Effector CD4-positive, alpha-beta T cell (primary cell): ENCODE measurements around the gene ZFP36.
"Not testable (repeated sequence)": the region's sequence is repeated elsewhere in the genome, so short reads cannot be mapped to it uniquely, and the experiment has no call there.

Source experiments
- DNase-seq: peaks from one replicate; pipeline ENCODE4 v3.0.0-alpha.2; 2020

ZFP36 gene

DNA sequence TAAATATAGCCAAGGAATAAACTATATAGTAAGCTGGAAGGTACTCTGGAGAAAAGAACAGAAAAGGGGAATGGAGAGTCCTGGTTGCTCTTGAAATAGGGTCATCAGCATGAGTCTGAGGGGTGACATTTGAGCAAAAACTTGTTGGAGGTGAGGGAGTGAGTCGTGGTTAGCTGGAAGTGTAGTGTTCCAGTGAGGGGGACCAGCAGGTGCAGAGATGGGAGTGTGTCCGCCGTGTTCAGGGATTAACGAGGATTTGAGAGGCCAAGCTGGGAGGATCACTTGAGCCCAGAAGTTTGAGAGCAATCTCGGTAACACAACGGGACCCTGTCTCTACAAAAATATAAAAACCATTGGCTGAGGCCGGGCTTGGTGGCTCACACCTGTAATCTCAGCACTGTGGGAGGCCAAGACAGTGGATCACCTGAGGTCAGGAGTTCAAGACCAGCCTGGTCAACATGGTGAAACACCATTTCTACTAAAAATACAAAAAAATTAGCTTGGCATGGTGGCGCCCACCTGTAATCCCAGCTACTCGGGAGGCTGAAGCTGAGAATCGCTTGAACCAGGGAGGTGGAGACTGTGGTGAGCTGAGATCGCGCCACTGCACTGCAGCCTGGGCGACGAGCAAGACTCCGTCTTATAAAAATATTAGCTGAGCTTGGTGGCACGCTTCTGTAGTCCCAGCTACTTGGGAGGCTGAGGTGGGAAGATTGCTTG, 39.9 kb downstream of the ZFP36 start:
- DNase-seq = no peak

DNA sequence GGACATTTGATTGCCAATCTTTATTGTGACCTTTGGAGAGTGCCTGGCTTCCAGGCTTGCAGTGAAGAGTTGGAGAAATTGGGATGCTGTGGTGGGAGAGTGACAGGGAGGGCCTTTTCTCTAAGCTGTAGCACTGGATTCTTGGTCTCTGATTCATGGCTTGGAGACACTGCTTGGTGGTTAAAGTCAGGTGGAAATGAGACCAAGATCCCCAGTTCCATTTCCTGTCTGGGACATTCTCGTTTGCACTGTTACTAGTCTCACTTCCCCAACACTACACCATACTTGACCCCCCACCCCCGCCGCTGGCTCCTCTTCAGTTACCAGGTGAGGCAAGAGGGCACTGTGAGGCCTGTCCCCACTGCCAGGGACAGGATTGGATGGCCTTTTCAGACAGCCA, 41.6 kb downstream of the ZFP36 start:
- no peak for DNase-seq

DNA sequence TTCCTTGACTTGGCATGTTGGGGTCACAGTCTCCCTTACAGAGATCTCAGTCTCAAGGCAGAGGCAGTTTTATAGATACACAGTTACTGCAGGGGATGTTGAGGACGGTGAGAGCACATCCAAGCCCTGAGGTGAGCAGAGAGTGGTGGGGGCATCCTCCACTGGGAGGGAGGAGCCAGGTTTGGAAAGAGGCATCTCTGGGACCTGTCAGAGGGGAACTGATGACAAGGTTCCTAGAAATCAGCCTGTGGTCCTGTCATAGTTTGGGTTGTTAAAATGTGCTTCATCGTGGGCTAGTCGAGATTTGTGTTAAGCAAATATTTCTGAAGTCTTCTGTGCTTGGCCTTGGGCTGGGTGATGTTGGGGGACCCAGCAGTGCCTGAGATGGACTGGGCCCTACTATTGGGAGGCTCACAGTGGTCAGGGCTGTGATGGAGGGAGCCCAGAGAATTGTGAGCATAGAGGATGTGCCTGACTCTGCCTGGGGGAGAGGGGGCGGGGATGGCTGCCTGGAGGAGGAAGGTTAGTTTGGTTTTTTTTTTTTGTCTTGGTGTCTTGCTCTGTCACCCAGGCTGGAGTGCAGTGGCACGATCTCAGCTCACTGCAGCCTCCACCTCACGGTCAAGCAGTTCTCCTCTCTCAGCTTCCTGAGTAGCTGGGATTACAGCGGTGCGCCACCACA, 42.6 kb downstream of the ZFP36 start:
- DNase-seq = no peak

DNA sequence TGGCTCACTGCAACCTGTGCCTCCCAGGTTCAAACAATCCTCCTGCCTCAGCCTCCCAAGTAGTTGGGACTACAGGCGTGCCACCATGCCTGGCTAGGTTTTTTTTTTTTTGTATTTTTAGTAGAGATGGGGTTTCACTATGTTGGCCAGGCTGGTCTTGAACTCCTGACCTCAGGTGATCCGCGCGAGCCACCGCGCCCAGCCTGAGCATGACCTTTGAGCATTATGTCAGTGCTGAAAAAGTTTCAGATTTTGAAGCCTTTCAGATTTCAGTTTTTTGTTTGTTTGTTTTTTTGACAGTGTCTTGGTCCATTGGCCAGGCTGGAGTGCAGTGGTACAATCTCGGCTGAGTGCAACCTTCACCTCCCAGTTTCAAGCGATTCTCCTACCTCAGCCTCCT, 44.6 kb downstream of the ZFP36 start:
- DNase-seq = not testable (repeated sequence)
